Stimulated activated CD8-positive, alpha-beta memory T cell treated with anti-CD3 and anti-CD28 coated beads, Interleukin-4, amount 100 ng/mL, for 24 hours (primary cell): ENCODE data around the gene COBLL1.

Experiments
- DNase-seq: peaks from one replicate; pipeline ENCODE4 v3.0.0-alpha.2; 2020; ENCODE audit warnings: low read depth

The COBLL1 gene

GRCh38 chr2:164677733-164678132 is 163.9 kb downstream of the COBLL1 start:
- no peak for DNase-seq

- DNase-seq: no peak
These were observed 164.4 kb downstream of the COBLL1 start for GRCh38 chr2:164677271-164677670.

DNA sequence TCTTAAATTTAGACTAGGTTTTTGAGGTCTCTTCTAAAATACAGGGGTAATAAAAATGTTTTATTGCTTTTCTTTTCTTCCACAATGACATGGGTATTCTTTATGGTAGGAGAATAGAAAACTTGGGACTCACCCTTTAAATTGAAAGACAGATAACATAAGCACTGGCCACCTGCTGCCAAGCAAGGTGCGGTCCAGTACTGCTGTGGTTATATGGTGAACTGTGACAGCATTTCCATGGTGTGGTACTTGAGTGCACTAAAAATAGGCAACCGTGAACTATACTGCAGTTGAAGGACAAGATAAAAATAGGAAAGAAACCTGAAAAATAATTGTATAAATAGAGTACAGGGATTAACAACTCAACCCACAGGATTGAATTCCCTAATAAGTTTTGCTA is 165.9 kb downstream of the COBLL1 start:
- no peak for DNase-seq

GRCh38 chr2:164675027-164675426 is 166.6 kb downstream of the COBLL1 start:
- DNase-seq: no peak

DNA sequence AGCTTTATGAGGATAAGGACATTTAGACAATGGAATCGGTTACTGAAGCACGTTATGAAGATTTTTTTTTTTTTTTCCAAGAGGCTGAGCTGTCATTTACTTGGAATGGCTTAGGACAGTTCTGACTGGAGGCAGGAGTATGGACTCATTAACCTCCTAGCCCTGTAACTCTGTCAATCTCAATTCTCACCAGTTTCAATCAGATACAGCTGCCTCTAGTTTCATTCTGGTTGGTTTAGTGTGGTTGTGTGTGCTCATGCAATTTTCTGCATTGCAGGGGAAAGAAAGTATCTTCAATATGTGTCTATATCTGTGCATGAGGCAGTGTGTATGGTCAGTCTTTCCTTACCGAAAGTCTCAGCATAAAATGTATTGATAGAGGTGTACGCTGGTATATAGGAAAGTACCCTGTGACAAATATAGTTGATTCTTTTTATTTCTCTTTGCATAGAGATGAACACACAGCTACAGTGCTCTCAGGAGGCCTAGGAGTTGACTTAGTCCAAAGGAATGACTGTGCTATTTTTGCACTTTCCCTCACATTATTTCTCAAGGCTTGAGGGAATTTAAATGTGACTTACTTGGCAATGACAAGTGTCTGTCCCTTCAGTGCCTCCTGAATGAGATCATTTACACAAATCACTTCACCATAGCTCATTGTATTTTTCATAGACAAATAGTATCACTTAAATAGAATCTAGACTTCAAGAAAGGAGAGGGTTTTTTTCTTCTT is 169.8 kb downstream of the COBLL1 start:
- no peak for DNase-seq

DNA sequence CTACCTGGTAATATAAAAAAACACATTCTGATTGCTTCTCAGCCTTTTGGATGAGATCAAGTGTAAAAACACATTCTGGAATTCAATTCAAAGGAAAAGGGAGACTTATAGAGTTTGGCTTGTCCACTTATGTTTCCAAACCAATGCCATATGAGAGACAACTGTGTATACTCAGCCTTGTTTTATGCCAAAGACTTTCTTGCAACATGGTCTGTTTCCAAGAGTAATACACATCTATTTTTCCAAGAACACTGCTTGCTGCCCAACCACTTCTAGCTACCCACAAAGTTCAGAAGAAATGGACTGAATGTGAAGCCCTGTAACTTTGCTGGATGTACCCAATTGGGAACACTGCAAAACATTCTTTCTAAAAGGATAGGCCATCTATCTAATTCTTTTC is 172.3 kb downstream of the COBLL1 start:
- no peak for DNase-seq

DNA sequence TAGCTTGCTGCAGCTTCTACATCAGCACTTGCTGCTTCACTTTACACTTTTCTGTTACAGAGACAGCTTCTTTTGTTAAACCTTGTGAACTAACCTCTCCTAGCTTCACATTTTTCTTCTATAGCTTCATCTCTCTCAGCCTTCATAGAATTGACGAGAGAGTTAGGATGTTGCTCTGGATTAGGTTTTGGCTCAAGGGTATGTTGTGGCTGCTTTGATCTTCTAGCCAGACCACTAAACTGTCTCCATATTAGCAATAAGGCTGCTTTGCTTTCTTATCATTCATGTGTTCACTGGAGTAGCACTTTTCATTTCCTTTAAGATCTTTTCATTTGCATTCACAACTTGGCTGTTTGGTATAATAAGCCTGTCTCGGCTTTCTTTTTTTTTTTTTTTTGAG is 174.1 kb downstream of the COBLL1 start:
- no peak for DNase-seq

DNA sequence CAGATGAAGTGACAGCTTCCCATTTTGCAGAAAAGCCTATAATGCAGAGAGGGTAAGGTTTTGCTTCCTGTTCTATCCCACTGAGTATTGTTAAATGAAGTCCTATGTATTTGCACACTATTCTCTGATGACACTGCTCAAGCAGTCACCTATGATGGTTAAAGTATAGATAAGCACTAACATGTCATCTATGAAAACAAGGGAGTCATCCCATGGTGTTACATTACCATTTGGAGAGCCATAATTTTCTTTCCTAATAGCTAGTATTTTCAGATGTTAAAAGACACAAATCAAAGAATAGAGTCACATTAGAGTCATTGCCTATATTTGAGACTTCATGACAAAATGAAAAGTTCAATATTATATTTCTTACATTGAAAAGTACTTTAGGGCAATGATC is 177.6 kb downstream of the COBLL1 start:
- DNase-seq: no peak

- no peak for DNase-seq
These were observed 178.6 kb downstream of the COBLL1 start for GRCh38 chr2:164662868-164663631.

DNA sequence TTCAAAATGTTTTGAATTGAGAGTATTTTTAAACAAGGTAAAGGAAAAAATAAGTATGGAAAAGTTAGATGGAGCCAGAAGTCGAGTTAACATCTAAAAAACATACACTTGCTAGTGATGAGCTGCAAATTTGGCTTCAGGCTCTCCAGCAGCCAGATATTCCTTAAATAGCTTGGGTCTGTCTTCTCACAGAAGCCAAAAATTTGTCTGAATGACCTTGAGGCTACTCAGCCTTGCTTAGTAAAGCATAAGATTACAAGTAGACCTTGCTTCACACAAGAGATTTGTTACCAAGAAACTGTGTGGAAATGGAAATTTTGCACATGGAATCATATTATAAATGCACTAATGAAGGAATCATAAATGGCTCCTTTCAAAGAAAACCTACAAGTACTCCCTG is 179.6 kb downstream of the COBLL1 start:
- DNase-seq: no peak

GRCh38 chr2:164661349-164661748 is 180.3 kb downstream of the COBLL1 start:
- no peak for DNase-seq

DNA sequence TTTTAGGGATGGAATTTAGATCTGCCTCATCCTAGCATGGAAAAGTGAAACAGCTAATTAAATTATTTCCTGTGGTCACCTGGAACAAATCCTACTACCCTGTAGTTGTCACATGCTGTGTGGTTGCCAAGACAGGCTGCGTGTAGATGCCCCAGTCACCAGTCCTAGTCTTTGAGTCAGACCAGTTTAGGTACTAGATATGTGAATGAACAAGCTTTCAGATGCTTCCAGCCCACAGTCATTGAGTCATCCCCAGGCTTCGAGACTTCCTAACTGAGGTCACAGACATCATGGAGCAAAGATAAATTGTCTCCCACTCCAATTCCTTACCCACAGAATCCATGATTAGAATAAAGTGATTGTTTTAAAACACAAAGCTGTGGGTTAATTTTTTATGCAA is 184.5 kb downstream of the COBLL1 start:
- DNase-seq: no peak

GRCh38 chr2:164655750-164656149 is 185.9 kb downstream of the COBLL1 start:
- no peak for DNase-seq

DNA sequence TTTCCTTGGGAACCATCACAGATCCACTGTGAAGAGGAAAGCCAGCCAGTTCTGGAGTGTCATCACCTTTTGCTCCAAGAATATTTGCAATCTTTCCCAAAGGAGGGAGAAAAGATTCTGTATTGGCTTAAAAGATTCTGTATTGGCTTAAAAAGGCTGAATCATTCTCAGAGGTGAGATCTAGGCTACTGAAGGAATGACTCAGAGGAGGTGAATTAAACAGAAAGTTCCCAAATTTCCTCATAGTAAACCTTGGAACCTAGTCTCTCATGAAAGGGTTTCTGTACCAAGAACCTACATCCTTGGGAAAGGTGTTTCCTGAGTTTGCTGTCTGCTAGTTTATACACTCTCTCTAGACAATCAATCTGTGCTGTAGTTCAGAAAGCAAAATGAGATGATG is 186.3 kb downstream of the COBLL1 start:
- DNase-seq: no peak

DNA sequence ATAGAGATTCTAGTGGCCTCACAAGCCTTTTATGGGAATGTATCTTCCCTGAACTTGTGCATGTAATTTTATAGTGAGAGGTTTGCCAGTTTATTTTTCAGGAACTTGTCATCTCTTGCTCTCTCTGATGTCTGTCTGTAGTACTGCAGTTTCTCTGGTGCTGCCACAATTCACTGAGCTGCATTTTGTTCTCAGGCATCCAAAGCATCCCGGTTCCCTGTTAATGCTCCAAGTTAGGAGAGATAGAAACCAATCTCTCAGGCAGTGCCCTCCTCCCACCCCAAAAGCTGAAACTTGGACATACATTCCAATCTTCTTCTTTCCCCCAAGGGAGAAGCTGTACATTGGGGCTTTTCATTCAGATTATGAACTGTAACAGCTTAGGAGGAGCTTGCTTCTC is 190.3 kb downstream of the COBLL1 start:
- no peak for DNase-seq

DNA sequence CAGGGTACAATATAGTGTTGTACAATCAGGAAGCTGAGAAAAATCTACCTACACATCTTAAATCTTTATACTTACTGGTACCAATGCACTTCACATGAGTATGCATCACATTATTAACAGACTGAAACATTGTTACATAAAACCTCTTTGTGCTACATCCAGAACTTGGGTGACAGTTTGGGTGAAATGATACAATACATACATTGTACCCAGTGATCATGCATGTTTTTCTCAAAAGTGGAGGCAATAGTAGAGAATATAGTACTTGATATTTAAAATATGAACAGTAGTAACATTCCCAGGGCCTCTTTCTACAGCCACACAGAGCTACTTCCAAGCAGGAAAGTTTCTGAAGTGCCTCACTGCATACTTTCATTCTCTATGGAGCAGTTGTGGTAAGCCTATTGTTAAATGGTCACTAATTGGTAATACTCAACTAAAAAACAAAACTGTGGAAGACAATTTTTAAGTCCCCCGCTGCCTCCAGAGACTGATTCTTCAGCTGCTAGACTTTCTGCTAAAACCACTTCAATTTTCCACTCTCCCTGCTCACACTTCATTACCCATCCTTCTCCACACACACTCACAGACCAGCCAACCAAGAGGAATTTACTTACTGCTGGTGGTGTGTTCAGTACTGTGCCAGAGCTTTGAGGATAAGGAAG is 197.5 kb downstream of the COBLL1 start:
- no peak for DNase-seq

GRCh38 chr2:164642946-164643555 is 198.6 kb downstream of the COBLL1 start:
- DNase-seq: no peak

- DNase-seq: no peak
These were observed 199.4 kb downstream of the COBLL1 start for GRCh38 chr2:164642268-164642667.
